GM13976 (cell line): ENCODE results near the gene STXBP1.
"Not testable (repeated sequence)": the region's sequence is repeated elsewhere in the genome, so short reads cannot be mapped to it uniquely, and the experiment has no call there.

ENCODE experiments used
- DNase-seq: peaks from one replicate; pipeline ENCODE4 v3.0.0; 2012; ENCODE audit warnings: low spot score
- in situ Hi-C: fragments of 300-500 bp; cut with MboI; formaldehyde crosslinking; loops from one replicate; pipeline ENCODE4 v1.12.0; 2022; ENCODE audit warnings: low sequenced_read_pairs, mixed read lengths, inconsistent platforms; ENCODE audit not compliant: unreplicated experiment
- TF ChIP-seq, protein P1 (sequence below): IDR thresholded peaks from 2 replicates; pipeline ENCODE4 v1.5.1; 2012; ENCODE audit warnings: borderline replicate concordance, mild to moderate bottlenecking; ENCODE audit not compliant: insufficient read depth; ENCODE audit errors: extremely low read depth, missing control alignments, control extremely low read depth

Gene STXBP1

DNA sequence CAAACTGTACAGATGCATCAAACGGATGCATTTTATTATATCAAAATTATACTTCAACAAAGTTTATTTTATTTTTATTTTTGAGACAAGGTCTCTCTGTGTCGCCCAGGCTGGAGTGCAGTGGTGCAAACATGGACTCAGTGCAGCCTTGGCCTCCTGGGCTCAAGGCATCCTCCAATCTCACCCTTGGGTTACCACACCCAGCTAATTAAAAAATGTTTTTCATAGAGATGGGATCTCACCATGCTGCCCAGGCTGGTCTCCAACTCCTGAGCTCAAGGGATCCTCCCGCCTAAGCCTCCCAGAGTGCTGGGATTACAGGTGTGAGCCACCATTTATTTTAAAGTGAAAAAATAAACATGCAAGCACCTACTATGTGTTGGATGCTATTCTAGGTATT lies 40.1 kb upstream of the STXBP1 start:
- TF ChIP-seq, protein P1, sequence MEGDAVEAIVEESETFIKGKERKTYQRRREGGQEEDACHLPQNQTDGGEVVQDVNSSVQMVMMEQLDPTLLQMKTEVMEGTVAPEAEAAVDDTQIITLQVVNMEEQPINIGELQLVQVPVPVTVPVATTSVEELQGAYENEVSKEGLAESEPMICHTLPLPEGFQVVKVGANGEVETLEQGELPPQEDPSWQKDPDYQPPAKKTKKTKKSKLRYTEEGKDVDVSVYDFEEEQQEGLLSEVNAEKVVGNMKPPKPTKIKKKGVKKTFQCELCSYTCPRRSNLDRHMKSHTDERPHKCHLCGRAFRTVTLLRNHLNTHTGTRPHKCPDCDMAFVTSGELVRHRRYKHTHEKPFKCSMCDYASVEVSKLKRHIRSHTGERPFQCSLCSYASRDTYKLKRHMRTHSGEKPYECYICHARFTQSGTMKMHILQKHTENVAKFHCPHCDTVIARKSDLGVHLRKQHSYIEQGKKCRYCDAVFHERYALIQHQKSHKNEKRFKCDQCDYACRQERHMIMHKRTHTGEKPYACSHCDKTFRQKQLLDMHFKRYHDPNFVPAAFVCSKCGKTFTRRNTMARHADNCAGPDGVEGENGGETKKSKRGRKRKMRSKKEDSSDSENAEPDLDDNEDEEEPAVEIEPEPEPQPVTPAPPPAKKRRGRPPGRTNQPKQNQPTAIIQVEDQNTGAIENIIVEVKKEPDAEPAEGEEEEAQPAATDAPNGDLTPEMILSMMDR, result no peak
- no peak for DNase-seq
- in situ Hi-C loops, result no loop called here

DNA sequence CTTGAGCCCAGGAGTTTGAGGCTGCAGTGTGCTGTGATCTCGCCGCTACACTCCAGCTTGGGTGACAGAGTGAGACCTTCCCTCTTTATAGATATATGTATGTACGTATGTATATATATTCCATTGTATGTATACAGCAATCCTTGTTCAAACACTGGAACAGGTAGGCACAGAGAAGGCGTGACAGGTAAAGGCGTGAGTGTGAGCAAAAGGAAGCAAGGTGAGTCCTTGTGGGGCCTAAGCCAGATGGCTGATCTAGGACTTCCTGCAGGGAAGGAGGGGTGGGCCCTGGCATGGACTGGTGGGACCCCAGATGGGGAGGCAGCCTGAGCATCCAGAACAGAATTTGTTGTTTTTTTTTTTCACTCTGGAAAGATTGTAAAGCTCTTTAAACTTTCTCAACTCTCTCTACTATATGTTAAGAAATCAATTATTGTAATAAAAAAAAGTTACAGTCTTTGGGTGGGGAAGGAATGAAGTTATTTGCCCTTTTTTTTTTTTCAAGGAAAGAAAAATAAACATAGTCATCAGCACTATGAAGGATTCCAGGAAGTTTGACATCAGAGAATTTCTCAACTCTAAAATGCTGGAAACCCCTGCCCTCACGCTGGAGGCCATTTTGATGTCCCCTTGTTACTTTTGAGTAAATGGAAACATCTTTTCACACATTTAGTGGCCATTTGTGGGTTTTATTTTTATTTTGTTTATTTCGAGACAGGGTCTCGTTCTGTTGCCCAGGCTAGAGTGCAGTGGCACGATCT lies 38.9 kb upstream of the STXBP1 start:
- TF ChIP-seq, protein P1, result no peak
- DNase-seq, result no peak
- in situ Hi-C loops, result no loop called here

DNA sequence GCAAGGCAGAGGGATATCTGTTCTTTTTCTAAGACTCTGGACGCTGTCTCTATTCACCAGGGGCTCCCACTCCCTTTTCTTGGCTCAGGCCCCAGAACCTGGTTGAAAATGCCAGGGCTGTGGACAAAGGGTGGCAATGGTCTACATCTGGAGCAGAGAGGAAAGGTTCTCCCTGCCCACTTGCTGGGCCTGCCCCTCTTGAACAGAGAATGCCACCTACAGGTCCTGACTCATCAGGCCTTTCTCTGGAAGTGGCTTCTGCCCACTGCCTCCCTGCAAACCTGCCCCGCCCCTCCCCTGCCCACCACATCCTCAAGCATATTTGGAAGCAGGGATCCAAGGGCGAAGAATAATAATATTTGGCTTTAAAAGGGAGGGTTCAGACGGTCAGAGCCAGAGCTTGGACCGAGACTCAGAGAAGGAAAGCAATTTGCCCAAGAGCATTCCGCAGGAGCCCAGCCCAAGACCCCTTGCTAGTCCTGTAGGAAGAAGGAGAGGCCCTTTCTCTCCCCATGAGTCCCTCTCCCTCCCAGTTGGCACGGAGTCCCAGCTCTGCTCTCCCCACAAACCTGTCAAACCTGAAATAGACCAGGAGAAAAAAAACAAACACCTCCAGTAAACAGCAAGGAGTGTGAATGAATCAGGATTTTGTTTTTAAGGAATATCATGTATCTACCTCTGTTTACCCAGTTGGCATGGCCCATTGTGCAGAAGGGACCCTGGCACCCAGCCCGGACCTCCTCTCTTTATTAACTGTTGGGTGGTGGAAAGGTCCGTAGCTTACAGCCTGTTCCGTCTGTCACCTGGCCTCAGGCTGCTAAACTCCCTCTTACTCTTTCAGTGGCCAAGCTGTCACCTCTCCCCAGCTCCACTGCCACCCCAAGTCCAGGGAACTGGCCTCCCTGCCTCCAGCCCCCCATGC lies 37.7 kb upstream of the STXBP1 start:
- TF ChIP-seq, protein P1, result no peak
- DNase-seq, result no peak
- in situ Hi-C loops, result no loop called here

GRCh38 chr9:127575875-127576778 lies 36.0 kb upstream of the STXBP1 start:
- DNase-seq, result no peak
- in situ Hi-C loops, result no loop called here

GRCh38 chr9:127577194-127577593 lies 34.9 kb upstream of the STXBP1 start:
- DNase-seq, in situ Hi-C loops: not testable (repeated sequence)

More at GRCh38 chr9:127575875-127576778, 36.0 kb upstream of the STXBP1 start:
- TF ChIP-seq, protein P1, result no peak

- DNase-seq, result no peak
- in situ Hi-C loops, result no loop called here
- TF ChIP-seq, protein P1, result no peak
Observed at GRCh38 chr9:127578627-127578951, 33.5 kb upstream of the STXBP1 start.
